GM19035 (cell line): Measurements from ENCODE around the gene ITPKB.

Experiments
- ATAC-seq: cut with Tn5 transposase; IDR thresholded peaks from one replicate; pipeline ENCODE4 v1.9.1; 2021; ENCODE audit not compliant: unreplicated experiment

The ITPKB gene

GRCh38 chr1:226668173-226668560 lies 70.9 kb downstream of the ITPKB start:
- no peak for ATAC-seq

GRCh38 chr1:226666692-226667091 lies 72.4 kb downstream of the ITPKB start:
- no peak for ATAC-seq

DNA sequence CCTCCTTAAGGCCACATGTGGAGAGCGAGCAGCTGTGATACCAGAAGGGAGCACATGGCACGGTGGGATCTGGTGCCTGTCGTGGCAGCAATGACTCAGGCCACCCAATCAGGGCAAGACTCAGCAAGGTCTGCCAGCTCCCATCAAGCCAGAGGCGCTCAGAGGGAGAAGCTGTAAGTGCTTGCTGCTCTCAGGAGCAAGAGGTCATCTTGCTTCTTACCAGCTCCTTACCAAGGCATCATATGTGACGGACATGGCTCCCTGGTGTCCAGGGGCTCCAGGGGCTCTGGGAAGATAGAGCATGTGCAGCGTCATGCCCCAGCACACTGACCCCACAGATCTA lies 72.9 kb downstream of the ITPKB start:
- no peak for ATAC-seq

DNA sequence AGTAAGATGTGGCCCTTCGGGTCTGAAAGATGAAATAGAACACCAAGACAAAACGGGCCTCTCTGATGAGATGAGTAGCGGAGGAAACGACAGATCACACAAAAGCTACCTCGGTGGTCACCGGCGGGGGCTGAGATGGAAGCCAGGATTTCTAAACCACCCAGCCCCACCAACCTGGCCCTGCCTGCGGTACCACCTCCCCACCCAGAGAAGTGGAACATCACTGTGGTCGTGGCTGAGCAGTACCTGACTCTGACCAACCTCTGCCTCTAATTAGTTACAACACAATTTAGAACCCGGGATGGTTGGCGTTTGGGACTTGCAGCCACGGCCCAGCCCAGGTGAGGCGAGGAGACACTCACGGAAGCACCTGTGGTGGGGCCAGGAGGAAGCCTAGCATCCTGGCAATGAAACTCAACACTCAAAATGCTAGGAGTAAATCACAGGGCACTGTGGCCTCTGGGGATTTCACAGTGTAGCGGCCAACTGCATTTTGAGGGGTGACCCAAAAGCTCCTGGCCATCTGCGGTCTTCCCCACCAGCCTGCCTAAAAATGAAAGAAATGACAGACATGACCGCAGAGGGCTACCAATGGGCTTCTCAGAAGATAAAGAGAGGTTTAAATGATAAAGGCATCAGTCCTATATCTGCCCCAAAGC lies 73.4 kb downstream of the ITPKB start:
- no peak for ATAC-seq

DNA sequence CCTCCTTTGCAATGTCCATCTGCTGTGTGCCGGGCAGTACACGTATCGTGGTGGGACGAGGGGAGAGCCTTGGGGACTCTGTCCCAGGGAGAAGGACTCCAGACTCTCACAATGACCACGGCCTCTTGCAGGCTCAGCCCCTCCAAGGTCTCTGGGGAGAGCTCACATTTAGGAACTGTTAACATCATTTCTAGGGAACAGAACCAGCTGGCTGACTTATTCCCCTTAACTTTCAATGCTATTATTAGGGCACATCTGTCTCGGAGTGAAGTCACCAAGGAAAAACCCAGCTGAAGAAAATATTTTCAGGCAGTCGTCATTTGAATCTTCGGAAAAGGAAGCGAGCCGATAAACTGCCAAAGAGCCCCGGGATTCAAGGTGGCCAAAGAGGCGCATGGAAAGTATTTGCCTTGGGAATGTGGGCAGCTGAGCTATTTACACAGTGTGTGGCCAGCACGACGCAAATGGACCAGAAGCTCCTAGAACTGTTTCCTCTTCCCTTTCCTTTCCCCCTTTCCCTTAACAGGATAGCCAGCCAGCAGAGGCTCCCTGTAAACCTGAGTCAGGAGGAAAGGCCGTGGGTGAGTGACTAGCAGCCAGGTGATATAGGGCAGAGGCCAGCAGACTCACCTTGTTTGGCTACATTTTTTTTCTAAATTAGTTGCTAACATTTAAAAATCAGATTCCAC lies 74.5 kb downstream of the ITPKB start:
- no peak for ATAC-seq

DNA sequence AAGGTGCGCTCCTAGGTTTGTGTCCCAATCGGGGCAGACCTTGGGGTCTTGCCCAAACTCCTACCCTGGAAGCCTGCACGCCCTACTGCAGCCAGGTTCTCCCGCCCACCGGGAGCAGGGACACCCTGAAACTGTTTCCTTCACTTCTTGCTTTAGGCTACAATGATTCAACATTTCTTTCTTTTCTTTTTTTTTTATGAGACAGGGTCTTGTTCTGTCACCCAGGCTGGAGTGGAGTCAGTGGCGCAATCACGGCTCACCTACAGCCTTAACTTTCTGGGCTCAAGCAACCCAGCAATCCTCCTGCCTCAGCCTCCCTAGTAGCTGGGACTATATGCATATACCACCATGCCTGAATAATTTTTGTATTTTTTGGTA lies 75.8 kb downstream of the ITPKB start:
- ATAC-seq = no peak

- peak; percentile 96 for ATAC-seq
Measured at GRCh38 chr1:226662642-226663326, 76.3 kb downstream of the ITPKB start.

GRCh38 chr1:226661965-226662364 lies 77.1 kb downstream of the ITPKB start:
- no peak for ATAC-seq

DNA sequence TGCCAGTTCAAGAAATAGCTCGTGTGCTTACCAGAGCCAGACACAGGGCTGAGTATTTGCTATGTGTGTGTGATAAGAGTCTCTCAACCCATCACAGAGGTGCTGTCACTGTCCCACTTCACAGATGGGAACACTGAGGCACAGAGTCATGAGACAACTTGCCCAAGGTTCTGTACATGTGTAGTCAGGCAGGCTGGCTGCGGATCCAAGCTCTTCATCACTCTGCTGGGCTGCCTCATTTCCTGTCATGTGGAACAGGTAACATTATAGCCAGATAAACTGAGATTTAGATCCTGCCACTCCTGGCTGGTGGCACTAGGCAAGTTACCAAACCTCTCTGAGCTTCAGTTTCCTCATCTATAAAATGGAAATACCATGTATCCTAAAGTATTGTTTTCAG lies 77.8 kb downstream of the ITPKB start:
- no peak for ATAC-seq

DNA sequence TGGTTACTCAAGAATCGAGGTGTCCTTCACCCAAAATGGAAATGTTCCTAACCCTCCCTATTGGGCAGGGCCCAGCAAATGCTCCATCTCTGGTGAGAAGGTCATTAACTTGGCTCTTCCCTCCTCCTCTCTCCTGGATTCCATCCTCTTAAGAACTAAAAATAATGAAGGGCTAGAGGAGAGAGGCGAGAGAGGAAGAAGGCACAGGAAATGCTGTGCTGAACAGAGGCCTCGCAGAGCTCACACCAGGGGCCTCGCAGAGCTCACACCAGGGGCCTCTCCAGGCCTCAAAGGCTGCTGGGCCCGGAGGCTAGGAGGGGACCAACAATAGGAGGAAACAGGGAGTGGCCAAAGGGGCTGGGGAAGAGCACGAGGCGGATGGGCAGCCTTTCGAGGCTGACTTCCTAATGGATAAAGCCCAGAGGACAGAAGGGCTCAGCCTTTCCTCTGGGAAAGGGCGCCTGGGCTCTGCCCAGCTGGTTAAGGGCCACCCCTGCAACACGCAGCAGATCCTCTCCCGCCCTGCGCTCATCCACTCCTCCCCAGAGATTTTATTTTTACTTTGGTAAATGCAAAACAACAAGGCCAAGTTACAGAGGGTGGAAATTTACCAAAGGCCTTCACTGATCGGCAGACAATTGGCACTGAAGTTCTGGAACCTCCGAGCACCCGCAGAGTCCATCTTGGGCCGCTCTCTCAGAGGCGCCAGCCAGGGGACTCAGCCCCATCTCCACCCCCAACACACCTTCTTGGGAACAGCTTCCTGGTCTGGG lies 78.5 kb downstream of the ITPKB start:
- ATAC-seq = no peak

GRCh38 chr1:226659641-226660040 lies 79.4 kb downstream of the ITPKB start:
- no peak for ATAC-seq

- ATAC-seq = no peak
Measured at GRCh38 chr1:226659136-226659535, 79.9 kb downstream of the ITPKB start.

DNA sequence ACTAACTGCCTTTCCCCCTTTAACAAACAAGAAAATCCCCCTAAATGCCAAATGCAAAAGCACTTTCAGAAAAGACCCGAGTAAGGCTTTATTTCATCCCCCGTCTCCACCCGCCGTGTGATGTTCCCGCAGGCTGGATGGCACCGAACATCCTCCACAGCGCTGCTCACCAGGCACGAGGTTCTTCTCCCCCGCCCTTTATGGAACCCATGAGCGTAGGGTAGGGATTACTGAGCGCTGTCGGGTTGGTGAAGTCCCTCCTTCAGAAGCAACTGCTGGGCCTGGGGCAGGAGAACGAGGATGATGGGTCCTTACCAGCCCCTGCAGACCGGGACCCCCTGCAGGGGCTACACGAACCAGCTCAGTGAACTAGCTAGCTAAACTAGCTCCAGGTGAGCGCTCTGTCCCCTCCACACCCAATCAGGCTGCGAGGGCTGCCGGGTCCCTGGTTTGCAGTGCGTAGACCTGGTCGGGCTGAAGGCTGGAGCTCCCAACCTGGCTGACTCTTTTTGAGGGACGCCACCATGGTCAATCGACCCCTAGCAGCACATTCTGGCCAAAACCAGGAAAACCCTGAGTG lies 80.4 kb downstream of the ITPKB start:
- no peak for ATAC-seq

DNA sequence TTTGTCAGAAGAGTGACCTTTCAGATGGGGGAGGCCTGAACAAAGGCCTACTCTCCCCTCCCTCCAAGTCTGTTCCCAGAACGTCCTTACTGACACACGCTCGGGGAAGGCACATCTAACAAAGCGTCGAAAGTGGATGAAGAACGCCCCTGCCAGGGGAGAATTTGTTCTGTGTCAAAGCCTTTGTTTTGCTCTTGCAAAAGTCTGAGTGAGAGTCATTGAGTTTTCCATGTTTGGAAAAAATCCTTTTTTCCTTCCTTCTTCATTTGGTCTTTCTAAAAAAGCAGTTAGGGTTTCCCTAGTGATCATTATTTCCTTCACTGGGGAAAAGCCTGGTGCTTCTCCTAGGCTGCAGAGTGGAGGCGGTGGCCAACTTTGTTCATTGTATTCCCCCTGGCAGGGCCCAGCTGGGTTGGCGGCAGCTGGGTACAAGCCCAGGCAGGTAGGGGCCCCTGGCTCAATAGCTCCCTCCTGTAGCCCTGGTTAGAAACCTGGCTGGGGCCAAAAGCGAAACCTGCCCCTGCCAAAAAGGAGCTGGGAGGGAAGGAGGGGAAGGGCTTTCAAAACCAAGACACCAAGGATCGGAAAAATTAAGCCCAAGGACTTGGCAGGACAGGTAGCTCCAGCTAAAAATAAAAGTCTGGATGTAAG lies 81.1 kb downstream of the ITPKB start:
- ATAC-seq = no peak

DNA sequence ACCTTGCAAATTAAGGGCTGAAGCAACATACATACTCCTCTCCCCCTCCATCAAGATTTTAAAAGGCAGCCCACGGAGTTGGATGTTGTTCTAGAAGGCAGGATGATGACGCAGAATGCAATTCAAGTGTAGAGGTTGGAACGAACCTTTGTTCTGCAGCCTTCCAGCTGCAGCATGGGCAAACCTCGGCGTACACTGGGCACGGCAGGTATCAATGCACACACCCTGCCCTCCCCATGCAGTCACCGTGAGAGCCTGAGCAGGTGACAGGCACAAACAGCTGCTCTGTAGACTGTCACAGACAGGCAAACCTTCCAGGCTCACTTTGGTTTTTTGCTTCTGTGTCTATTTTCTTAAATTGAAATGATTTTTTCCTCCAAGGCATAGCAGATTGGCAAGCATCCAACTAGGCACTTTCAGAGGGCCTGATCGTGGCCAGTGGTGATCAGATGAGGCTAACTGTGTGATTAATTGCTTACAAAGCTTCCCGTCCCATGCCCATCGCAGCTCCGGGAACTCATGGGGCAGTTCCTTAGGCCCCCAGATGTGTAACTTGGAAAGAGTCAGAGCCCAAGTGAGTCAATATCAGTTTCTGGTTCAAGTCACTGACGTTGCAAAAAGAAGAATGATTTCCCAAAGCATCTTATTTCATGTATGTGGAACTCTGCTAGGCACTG lies 82.3 kb downstream of the ITPKB start:
- no peak for ATAC-seq

GRCh38 chr1:226656201-226656600 lies 82.9 kb downstream of the ITPKB start:
- ATAC-seq = no peak

GRCh38 chr1:226655251-226656163 lies 83.6 kb downstream of the ITPKB start:
- ATAC-seq = no peak

GRCh38 chr1:226654668-226655055 lies 84.4 kb downstream of the ITPKB start:
- ATAC-seq = no peak

DNA sequence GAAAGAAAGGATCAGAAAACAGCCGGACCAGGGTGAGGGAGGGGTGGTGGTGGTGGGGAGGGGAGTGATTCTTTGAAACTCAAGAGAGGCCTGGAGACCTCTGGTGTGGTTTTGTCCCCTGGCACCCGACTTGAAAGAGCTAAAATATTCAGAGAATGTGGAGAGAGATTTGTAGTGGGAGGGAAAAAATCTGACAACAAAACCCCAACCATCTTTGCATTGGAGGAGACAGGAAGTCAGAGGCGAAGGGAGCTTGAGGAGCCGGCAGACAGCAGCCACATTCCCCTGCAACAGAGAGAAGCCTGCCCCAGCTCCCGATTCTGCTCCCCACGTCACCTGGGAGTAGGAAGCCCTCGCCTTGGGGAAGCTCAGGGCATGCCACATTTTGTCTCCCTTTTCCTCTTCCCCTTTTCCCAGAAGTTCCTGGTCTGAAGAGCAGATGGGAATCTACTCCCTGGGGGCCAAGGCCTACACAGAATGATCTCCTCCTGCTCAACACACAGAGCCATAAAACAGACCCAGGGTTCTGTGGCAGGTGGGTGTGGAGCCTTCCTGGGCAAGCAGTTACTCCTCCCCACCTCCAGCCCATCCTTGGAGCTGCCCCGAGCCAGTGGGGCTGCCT lies 84.9 kb downstream of the ITPKB start:
- ATAC-seq = peak; percentile 4
